HPDE6-E6E7 (cell line): Measurements from ENCODE around the gene MAP3K10.
"Not testable (repeated sequence)": the region's sequence is repeated elsewhere in the genome, so short reads cannot be mapped to it uniquely, and the experiment has no call there.

Experiments
- DNase-seq: peaks from one replicate; pipeline ENCODE4 v3.0.0; 2011; ENCODE audit warnings: missing footprints; ENCODE audit errors: extremely low spot score

MAP3K10 gene

GRCh38 chr19:40217027-40217810 lies 26.0 kb downstream of the MAP3K10 start:
- DNase-seq: peak; percentile 64

GRCh38 chr19:40217934-40218890 lies 27.0 kb downstream of the MAP3K10 start, which contains the start of gene TTC9B:
TTC9B (minus strand) TSS chr19:40218384; CDS start chr19:40218381, 3 bp downstream.
- DNase-seq: no peak

- not testable (repeated sequence) for DNase-seq
These were observed 27.8 kb downstream of the MAP3K10 start for GRCh38 chr19:40219029-40219428.

- DNase-seq: peak; percentile 76
These were observed 28.6 kb downstream of the MAP3K10 start for GRCh38 chr19:40219721-40220276.

- no peak for DNase-seq
These were observed 29.4 kb downstream of the MAP3K10 start for GRCh38 chr19:40220674-40221073.

GRCh38 chr19:40221858-40222619 lies 30.8 kb downstream of the MAP3K10 start:
- DNase-seq: peak; percentile 85

GRCh38 chr19:40223135-40223822 lies 32.1 kb downstream of the MAP3K10 start:
- DNase-seq: no peak

GRCh38 chr19:40224342-40225150 lies 33.3 kb downstream of the MAP3K10 start:
- no peak for DNase-seq

- DNase-seq: no peak
These were observed 34.4 kb downstream of the MAP3K10 start for GRCh38 chr19:40225440-40226305.

GRCh38 chr19:40228346-40228745 lies 37.1 kb downstream of the MAP3K10 start:
- DNase-seq: no peak

GRCh38 chr19:40228863-40229262 lies 37.6 kb downstream of the MAP3K10 start:
- no peak for DNase-seq

GRCh38 chr19:40229484-40229883 lies 38.3 kb downstream of the MAP3K10 start:
- DNase-seq: no peak

- DNase-seq: no peak
These were observed 38.7 kb downstream of the MAP3K10 start for GRCh38 chr19:40229926-40230417.

- no peak for DNase-seq
These were observed 39.8 kb downstream of the MAP3K10 start for GRCh38 chr19:40231057-40231456.

- DNase-seq: no peak
These were observed 40.6 kb downstream of the MAP3K10 start for GRCh38 chr19:40231544-40232424.

GRCh38 chr19:40232479-40232878 lies 41.3 kb downstream of the MAP3K10 start:
- no peak for DNase-seq

- no peak for DNase-seq
These were observed 42.0 kb downstream of the MAP3K10 start for GRCh38 chr19:40232949-40233810.
